SK-N-DZ (cell line): Measurements from ENCODE around the gene LRRC7.
"Not testable (repeated sequence)": the region's sequence is repeated elsewhere in the genome, so short reads cannot be mapped to it uniquely, and the experiment has no call there.

Experiments used
- DNase-seq: peaks from one replicate; pipeline ENCODE4 v3.0.0-alpha.2; 2015; ENCODE audit warnings: low spot score

Gene LRRC7

DNA sequence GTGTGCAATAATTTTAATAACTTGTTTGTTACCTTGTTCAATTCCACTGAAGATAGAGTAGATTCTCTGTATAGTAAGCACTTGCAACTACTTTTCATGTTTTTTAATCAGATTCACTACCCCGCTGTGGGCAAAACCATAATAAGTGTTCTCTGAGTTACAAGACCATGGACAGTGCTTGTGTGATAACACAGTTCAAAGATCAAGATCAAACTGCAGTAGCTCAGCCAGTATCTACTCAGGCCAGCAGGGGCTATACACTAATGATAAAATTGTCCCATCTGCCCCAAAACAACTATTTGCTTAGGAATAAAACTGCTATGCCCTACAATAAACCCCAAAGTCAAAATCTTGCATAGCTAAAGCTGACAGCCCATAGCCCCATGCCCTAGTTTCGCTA lies 129.6 kb downstream of the LRRC7 start:
- DNase-seq: no peak

GRCh38 chr1:69700770-69701169 lies 133.0 kb downstream of the LRRC7 start:
- peak; percentile 2 for DNase-seq

DNA sequence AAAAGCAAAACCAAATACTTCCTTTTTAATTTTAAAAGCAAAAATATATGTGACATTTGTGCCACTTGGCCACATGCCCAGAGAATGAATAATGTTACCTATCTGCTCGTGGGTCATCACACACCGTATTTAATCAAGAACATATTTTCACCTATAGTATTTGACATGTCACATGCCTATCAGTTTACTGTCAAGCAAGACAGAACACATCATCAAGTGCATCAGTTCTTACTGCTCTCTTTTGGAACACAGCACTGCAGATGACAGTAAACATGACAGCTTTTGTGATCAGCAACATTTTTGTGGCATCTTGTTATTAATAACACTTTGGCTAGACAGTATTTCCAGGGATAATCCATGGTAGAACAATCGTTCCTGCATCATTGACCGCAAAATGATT lies 134.4 kb downstream of the LRRC7 start:
- no peak for DNase-seq

GRCh38 chr1:69706473-69706872 lies 138.8 kb downstream of the LRRC7 start:
- peak; percentile 39 for DNase-seq

DNA sequence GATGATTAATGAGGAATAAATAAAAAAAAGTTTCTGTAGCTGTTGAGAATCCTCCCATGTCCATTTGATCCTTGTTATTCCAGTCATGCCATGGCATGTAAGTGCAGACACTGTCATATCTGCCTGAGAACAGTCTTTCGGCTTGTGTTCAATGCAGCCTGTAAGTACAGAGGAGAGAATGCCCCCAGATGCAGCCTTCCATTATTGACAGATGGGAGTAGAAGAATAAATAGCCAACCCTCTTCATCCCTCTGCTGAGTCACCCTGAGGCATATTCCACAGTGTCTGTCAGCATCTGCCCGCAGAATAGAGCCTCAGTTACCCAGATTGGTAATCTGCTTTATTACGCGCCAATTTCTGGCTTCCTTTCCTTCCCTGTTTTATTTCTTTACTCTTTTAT lies 139.4 kb downstream of the LRRC7 start:
- DNase-seq: peak; percentile 4

- DNase-seq: no peak
These were observed 142.9 kb downstream of the LRRC7 start for GRCh38 chr1:69710484-69711189.

- no peak for DNase-seq
These were observed 143.6 kb downstream of the LRRC7 start for GRCh38 chr1:69711190-69711930.

DNA sequence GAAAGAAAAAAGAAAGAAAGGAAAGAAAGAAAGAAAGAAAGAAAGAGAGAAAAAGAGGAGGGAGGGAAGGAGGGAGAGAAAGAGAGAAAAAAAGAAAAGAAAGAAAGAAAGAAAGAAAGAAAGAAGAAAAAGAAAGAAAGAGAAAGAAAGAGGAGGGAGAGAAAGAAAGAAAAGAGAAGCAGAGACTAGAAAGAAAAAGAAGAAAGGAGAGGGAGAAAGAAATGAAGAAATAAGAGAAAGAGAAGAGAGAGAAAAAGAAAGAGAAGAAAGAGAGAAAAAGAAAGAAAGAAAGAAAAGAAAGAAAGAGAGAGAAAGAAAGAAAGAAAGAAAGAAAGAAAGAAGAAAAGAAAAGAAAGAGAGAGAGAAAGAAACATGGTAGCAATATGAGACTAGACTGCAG lies 150.1 kb downstream of the LRRC7 start:
- DNase-seq: not testable (repeated sequence)

GRCh38 chr1:69728206-69728605 lies 160.5 kb downstream of the LRRC7 start:
- no peak for DNase-seq

DNA sequence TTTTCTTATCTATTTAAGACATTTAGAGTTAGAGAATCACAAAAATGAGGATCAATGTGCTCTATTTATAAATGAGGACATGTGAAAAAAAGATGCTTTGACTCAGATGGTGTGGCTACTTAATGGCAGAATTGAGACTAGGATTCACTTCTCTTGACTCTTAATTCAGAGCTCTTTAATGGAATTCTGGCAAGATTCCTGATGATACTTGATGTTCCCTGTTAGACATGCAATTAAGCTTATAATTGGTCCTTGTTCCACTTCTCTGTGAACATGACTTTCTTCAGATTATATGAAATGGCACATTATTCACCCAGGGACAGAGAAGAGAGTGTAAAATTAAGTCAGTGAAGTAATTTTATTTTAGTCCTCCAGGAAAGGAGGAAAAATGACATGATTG lies 165.3 kb downstream of the LRRC7 start:
- no peak for DNase-seq

- peak; percentile 61 for DNase-seq
These were observed 169.9 kb downstream of the LRRC7 start for GRCh38 chr1:69737527-69738185.

DNA sequence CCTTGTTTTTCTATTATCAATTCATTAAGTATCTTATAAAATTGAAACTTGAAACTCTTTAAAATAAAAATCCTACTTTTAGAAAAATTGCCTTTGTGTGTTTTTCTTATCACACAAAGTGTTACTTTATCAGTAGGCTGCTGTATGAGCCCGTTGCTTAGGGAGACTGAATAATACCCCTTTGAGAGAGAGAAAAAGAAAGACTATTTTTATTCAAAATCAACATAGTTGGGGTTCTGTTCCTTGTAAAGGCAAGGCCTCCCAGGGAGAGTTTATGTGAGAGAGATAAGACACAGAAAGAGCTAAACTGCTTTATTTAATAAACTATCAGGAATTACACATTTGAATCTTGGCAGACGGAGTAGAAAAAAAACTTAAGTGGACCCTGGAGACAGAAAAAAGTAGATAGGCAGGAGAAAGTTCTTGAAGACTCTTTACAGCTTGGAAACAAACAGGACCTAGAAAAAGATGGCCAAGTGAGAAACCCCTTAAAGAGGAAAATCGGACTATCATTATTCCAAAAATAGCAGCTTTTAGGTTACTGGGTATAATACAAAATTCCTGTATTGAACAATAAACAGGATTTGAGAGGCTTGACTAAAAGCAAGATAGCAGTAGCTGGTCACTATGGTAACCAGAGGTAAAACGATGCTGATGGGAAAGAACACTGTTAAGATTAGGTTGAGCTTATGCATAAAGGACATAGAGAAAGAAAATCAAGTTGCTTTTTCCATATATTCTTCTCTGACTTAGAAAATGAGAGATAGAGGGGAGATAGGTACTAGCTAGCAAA lies 170.9 kb downstream of the LRRC7 start:
- DNase-seq: no peak

DNA sequence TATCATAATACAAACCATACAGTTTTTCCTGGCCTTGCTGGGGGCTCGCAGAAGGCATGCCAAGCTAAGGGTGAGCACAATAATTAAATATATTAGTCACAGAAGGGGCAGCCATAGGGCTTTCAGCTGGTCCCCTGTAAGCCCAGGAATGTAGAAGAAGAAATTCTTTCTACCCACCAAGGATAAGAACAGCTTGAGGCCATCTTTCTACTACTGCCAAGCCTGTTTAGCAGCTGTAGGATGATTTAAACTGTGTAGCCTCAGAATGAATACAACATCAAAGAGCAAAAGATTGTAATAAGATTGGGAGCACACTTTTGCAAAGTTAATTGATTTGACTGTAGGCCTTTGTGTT lies 171.5 kb downstream of the LRRC7 start:
- no peak for DNase-seq

DNA sequence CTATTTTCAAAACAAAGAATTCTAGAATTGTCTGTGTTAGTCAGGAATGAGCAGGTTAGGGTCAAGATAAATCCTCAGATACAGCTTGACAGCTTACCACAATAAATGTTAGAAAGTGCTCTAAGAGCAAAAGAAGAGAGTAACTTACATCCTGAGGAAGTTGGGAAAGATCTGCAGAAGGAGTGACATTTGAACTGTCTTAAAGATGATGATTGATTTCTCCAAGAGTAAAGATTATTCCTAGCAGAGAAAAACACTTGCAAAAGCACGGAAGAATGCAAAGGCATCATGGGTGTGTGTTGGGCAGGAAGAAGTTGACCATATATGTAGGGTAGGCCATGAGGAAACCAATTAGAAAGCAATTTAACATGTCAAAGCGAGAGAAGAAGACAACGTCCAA lies 175.4 kb downstream of the LRRC7 start:
- DNase-seq: no peak

DNA sequence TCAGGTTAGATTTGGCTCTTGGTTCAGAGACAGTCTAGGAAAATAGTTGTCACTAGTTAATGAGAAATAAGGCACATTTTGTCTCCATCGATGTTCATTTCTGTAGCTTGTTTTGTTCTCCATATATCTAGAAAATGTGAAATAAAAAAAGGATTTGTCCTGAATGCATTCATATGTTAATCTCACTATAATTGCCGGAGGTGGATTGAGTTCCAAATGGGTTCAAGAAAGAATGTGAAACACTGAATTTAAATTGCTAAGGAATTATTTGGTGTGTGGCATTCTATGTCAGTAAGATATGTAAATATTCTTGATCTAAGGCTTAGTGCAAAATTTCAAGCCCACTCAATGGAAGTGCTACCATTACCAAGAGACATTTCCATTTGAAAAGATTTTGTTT lies 176.7 kb downstream of the LRRC7 start:
- no peak for DNase-seq

- no peak for DNase-seq
These were observed 179.5 kb downstream of the LRRC7 start for GRCh38 chr1:69747207-69747606.

- DNase-seq: no peak
These were observed 182.9 kb downstream of the LRRC7 start for GRCh38 chr1:69750638-69751037.

DNA sequence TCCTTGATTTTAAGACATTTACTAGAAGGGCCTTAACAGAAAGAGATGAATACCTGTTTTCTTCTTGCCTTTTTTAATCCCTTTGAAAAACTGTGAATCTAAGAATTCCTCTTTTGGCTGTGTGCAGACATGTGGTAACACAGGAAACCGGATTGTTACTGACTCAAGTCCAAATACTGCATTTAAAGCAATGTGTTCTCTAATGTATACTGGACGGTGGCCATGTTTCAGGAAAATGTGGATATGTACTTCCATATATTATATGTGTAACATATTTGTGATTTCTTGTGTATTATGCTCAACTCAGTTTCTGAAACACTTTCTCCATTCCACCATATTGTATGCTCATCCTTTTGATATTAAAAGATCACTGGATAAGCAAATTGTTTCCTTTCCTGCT lies 185.1 kb downstream of the LRRC7 start:
- DNase-seq: no peak

GRCh38 chr1:69754521-69754920 lies 186.8 kb downstream of the LRRC7 start:
- no peak for DNase-seq

DNA sequence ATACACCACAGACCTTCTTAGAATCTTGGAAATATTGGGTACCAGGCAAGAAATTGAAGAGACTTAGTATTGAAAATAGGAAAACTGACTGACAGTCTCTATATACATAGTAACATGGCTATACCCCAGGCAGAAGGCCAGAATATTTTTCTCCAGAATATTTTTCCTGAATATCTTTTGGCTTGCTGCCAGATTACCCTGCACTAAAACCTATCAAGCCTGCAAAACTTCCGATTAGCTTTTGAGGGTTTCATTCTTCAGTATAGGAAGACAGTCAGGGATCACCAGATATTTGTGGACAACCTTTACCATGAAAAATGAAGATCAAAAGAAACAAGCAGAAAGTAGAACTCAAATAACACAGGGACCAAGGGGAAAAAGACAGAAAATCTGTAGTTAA lies 187.9 kb downstream of the LRRC7 start:
- no peak for DNase-seq

- DNase-seq: no peak
These were observed 198.2 kb downstream of the LRRC7 start for GRCh38 chr1:69765951-69766350.
